ENCODE results near the gene SLC46A1.

DNA sequence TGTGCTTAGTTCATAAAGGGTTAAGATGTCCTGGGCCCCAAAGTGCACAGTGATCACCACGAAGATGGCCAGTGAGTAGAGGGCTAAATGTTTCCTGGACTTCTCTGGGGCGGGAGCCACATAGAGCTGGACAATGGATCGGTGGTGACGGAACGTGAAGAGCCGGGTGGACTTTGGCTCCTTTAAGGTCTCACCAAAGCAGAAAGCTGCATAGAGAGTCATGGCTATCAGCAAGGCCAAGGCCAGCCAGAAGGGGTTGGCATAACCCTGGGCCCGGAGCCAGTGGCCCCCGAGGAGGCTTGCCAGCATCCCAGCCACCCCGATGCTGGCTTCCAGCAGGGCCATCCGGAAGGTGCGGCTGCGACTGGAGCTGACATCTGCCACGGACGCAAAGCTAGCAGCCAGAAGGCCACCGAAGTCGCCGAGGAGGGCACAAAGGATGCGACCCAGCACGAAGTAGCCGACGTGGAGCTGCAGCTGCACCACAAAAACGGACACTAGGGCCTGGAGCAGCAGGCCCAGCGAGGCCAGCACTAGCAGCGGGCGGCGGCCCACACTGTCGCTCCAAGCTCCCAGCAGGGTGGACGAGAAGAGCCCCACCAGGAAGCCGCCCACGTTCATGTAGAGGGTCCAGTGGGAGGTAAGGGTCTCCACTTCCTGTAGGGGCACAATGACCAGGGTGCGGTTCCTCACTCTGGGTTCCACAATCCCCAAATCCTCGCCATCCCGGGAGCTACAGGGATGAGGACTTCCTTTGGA is 1.0 kb downstream of the SLC46A1 start:
- TF ChIP-seq, protein P1, sequence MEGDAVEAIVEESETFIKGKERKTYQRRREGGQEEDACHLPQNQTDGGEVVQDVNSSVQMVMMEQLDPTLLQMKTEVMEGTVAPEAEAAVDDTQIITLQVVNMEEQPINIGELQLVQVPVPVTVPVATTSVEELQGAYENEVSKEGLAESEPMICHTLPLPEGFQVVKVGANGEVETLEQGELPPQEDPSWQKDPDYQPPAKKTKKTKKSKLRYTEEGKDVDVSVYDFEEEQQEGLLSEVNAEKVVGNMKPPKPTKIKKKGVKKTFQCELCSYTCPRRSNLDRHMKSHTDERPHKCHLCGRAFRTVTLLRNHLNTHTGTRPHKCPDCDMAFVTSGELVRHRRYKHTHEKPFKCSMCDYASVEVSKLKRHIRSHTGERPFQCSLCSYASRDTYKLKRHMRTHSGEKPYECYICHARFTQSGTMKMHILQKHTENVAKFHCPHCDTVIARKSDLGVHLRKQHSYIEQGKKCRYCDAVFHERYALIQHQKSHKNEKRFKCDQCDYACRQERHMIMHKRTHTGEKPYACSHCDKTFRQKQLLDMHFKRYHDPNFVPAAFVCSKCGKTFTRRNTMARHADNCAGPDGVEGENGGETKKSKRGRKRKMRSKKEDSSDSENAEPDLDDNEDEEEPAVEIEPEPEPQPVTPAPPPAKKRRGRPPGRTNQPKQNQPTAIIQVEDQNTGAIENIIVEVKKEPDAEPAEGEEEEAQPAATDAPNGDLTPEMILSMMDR (conservative IDR thresholded peaks at IDR 0.05 in 1 of 2, IDR thresholded peaks at IDR 0.05 in 1 of 2; ENCODE audit: low read depth in 1 of 2, low read length in 2 of 2) = no peak
- no peak for TF ChIP-seq EZH2 (IDR thresholded peaks at IDR 0.05; ENCODE audit: low read length, missing control alignments)

All from fibroblast of lung (primary cell).